Smooth muscle cell (in vitro differentiated cells): ENCODE measurements around the gene A2M. TPM values are rescaled to one million over a fixed set of nuclear protein-coding genes. Genes with fewer than 3 reads are reported as not detected.

Experiments
- DNase-seq: peaks from one replicate; lab custom pipeline; 2025; ENCODE audit not compliant: unreplicated experiment; lab: John Stamatoyannopoulos, UW
- H2AFZ ChIP-seq: fragments of 200-600 bp; sonication (generic); 2 replicates; pipeline ENCODE4 v1.6.0; 2016; ENCODE audit warnings: antibody characterized with exemption, low read depth, mild to moderate bottlenecking
- H3F3A ChIP-seq: fragments of 200-600 bp; sonication (generic); 2 replicates; pipeline ENCODE4 v1.6.0; 2017; ENCODE audit warnings: antibody characterized with exemption, low read depth
- H3K27ac ChIP-seq: fragments of 200-600 bp; sonication (generic); 2 replicates; pipeline ENCODE4 v1.5.1; 2016; ENCODE audit warnings: low read depth, mild to moderate bottlenecking
- H3K27me3 ChIP-seq: fragments of 200-600 bp; sonication (generic); 2 replicates; pipeline ENCODE4 v1.6.1; 2016; ENCODE audit warnings: low read depth, mild to moderate bottlenecking
- H3K36me3 ChIP-seq: fragments of 200-600 bp; sonication (generic); 2 replicates; pipeline ENCODE4 v1.5.1; 2016; ENCODE audit warnings: low read depth
- H3K4me1 ChIP-seq: fragments of 200-600 bp; sonication (generic); 2 replicates; pipeline ENCODE4 v1.5.1; 2016; ENCODE audit warnings: low read depth
- H3K4me2 ChIP-seq: fragments of 200-600 bp; sonication (generic); 2 replicates; pipeline ENCODE4 v1.6.0; 2016; ENCODE audit warnings: mild to moderate bottlenecking
- H3K4me3 ChIP-seq: fragments of 200-600 bp; sonication (generic); 2 replicates; pipeline ENCODE4 v1.5.1; 2016; ENCODE audit warnings: mild to moderate bottlenecking
- H3K79me2 ChIP-seq: fragments of 200-600 bp; sonication (generic); 2 replicates; pipeline ENCODE4 v1.6.0; 2016; ENCODE audit warnings: low read depth, mild to moderate bottlenecking
- H3K9ac ChIP-seq: fragments of 200-600 bp; sonication (generic); 2 replicates; pipeline ENCODE4 v1.6.0; 2016; ENCODE audit warnings: low read depth
- H3K9me3 ChIP-seq: fragments of 200-600 bp; sonication (generic); replicated peaks from 2 replicates; pipeline ENCODE4 v1.5.1; 2016; ENCODE audit warnings: low read depth
- H4K20me1 ChIP-seq: fragments of 200-600 bp; sonication (generic); 2 replicates; pipeline ENCODE4 v1.6.0; 2016; ENCODE audit warnings: low read depth
- WGBS: methylation state at CpG from one replicate; pipeline ENCODE4 v1.1.7; 2016; ENCODE audit warnings: low lambda C conversion rate; 5-methylcytosine and 5-hydroxymethylcytosine counted together
- polyA plus RNA-seq: library from polyadenylated mRNA; unstranded; fragments of >200 nt; fragmentation: Nextera tagmentation; extraction: Ambion mirVana; gene quantifications from 2 replicates; pipeline ENCODE4 v1.2.1, GENCODE V29; 2016
- total RNA-seq: library from RNA; depleted of rRNA; stranded (reverse); fragments of >200 nt; gene quantifications from 2 replicates; pipeline ENCODE4 v1.2.3, GENCODE V29; 2014
- TF ChIP-seq, protein P1 (sequence below): fragments of 200-600 bp; sonication (generic); IDR thresholded peaks from 2 replicates; pipeline ENCODE4 v1.5.1; 2017; ENCODE audit warnings: borderline replicate concordance, mild to moderate bottlenecking, antibody characterized with exemption; ENCODE audit not compliant: insufficient read depth, poor library complexity, severe bottlenecking

The A2M gene
- total and polyA plus RNA-seq, 2 experiments from 2014 or later: 72.8 to 108 TPM

DNA sequence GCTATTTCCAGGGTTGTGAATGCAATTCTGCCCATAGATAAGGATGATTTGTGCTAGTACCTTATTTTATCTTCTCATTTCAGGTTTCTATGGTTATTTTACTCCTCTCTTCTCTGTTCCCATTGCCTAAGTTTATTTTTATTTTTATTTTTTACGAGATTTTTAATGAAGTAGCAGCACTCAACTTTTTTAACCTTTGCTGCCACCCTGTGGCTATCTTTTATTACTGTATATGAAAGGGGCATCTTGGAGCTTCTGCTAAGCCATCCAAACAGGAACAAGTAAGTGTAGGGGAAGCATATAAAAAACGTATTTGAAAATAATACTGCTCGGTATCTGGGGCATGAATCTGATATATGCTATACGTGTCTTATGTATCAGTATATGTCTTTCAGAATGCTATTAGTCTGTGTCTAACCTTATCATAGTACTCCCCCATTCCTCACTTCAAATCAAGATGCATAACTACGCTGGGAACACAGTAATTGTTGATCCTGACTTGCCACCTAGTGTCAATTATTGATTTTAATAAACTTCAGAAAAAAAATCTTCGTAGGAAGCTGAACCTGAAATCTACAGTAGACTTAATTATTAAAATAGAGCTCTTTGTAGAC, 66.1 kb downstream of the A2M start:
- H2AFZ ChIP-seq: no peak overlapping the region
- H4K20me1 ChIP-seq: no peaks in the 10 kb centered on the region
- H3K36me3 ChIP-seq: no peaks in the 10 kb centered on the region
- no peak overlapping the region for H3K27ac ChIP-seq
- DNase-seq: no peak
- H3K4me3 ChIP-seq: no peak overlapping the region
- no peaks in the 10 kb centered on the region for H3K27me3 ChIP-seq
- H3K4me2 ChIP-seq: no peak overlapping the region
- no peak overlapping the region for H3K9ac ChIP-seq
- no peaks in the 10 kb centered on the region for H3K79me2 ChIP-seq
- no peaks in the 10 kb centered on the region for H3K4me1 ChIP-seq
- no peaks in the 10 kb centered on the region for H3K9me3 ChIP-seq
- H3F3A ChIP-seq: no peaks in the 10 kb centered on the region
- TF ChIP-seq, protein P1, sequence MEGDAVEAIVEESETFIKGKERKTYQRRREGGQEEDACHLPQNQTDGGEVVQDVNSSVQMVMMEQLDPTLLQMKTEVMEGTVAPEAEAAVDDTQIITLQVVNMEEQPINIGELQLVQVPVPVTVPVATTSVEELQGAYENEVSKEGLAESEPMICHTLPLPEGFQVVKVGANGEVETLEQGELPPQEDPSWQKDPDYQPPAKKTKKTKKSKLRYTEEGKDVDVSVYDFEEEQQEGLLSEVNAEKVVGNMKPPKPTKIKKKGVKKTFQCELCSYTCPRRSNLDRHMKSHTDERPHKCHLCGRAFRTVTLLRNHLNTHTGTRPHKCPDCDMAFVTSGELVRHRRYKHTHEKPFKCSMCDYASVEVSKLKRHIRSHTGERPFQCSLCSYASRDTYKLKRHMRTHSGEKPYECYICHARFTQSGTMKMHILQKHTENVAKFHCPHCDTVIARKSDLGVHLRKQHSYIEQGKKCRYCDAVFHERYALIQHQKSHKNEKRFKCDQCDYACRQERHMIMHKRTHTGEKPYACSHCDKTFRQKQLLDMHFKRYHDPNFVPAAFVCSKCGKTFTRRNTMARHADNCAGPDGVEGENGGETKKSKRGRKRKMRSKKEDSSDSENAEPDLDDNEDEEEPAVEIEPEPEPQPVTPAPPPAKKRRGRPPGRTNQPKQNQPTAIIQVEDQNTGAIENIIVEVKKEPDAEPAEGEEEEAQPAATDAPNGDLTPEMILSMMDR: peak; percentile 65
- WGBS: 23% methylated on average over 6 of the region's 6 CpGs

DNA sequence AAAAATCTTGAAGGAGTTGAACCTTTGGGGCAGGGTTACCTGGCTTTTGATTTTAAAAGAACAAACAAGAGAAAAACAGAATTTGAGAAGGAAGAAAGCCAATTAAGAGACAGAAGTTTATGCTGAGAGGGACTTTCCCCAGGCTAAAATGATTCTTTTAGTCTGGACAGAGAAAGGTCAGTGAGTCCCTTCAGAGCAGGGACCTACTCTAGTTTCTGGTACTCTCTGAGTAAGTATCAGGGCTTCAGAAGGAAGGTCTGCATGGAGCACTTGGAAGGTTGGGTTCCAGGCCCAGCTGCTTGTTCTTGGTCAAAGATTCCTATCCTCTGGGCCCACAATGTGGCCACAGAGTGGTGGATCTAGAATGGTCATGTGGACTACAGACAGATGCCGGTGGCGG, 66.8 kb downstream of the A2M start:
- Histone ChIP-seq H3K4me3 (no peak overlapping the region), H3F3A (no peaks in the 10 kb centered on the region), H3K9me3 (no peaks in the 10 kb centered on the region), H4K20me1 (no peaks in the 10 kb centered on the region), H3K4me2 (no peak overlapping the region), H3K9ac (no peak overlapping the region), H3K79me2 (no peaks in the 10 kb centered on the region), H2AFZ (no peak overlapping the region), H3K27me3 (no peaks in the 10 kb centered on the region), H3K4me1 (no peaks in the 10 kb centered on the region), H3K36me3 (no peaks in the 10 kb centered on the region), H3K27ac (no peak overlapping the region)
- TF ChIP-seq, protein P1: no peak
- DNase-seq: no peak
- WGBS: 98% methylated on average over 2 of the region's 2 CpGs

DNA sequence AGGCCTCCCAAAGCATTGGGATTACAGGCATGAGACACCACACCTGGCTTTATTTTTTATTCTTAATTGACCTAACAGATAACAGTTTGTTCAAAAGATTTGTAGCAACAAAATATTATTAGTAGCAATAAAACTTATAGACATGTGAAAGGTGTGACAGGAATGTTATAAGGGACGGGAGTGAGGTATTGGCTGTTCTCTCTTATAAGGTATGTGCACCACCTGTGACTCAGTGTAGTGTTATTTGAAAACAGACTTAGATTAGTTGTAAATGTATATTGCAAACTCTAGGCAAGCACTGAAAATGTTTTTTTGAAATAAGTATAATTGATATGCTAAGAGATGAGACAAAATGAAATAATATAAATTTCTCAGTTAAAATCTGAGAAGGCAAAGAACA, 68.6 kb downstream of the A2M start:
- no peaks in the 10 kb centered on the region for H4K20me1 ChIP-seq
- no peak overlapping the region for H3K4me2 ChIP-seq
- H2AFZ ChIP-seq: no peak overlapping the region
- H3K9me3 ChIP-seq: no peaks in the 10 kb centered on the region
- H3K36me3 ChIP-seq: no peaks in the 10 kb centered on the region
- no peaks in the 10 kb centered on the region for H3K4me1 ChIP-seq
- no peaks in the 10 kb centered on the region for H3K79me2 ChIP-seq
- no peak overlapping the region for H3K4me3 ChIP-seq
- H3K9ac ChIP-seq: no peak overlapping the region
- H3K27ac ChIP-seq: no peak overlapping the region
- no peaks in the 10 kb centered on the region for H3F3A ChIP-seq
- 74% methylated on average over 1 of the region's 1 CpG for WGBS
- no peaks in the 10 kb centered on the region for H3K27me3 ChIP-seq
- TF ChIP-seq, protein P1: no peak
- no peak for DNase-seq

DNA sequence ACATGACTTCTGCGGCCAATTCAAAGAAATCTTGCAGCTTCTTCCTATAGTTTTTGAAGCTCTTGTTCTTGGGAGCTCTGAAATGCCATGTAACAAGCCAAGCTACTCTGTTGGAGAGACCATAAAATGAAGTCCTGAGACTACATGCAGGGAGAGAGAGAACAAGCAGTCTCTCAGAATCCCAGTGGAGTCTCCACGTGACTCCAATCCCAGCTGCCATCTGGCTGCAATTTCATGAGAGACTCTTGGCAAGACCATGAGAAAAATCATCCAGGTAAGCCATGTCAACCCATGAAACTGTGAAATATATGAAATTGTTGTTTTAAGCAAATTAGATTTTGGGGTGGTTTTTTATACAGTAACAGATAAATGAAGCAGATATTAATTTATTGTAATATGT, 72.0 kb downstream of the A2M start:
- no peak overlapping the region for H3K4me2 ChIP-seq
- DNase-seq: no peak
- no peaks in the 10 kb centered on the region for H3K36me3 ChIP-seq
- TF ChIP-seq, protein P1: no peak
- H3F3A ChIP-seq: no peaks in the 10 kb centered on the region
- no peaks in the 10 kb centered on the region for H4K20me1 ChIP-seq
- H3K4me1 ChIP-seq: no peaks in the 10 kb centered on the region
- no peak overlapping the region for H3K27ac ChIP-seq
- no peaks in the 10 kb centered on the region for H3K79me2 ChIP-seq
- H3K27me3 ChIP-seq: no peaks in the 10 kb centered on the region
- no peak overlapping the region for H2AFZ ChIP-seq
- H3K9ac ChIP-seq: no peak overlapping the region
- no peaks in the 10 kb centered on the region for H3K9me3 ChIP-seq
- H3K4me3 ChIP-seq: no peak overlapping the region
- 88% methylated on average over 2 of the region's 2 CpGs for WGBS
